NCI-H446 treated with DMSO at 0.1 percent for 48 hours (cell line): Measurements from ENCODE around the gene TSFM.
A peak's percentile ranks its signal among the peaks of the same experiment; 100 is the strongest.

Source experiments
- DNase-seq: peaks from one replicate; lab custom pipeline; 2025; lab: John Stamatoyannopoulos, UW

TSFM gene

DNA sequence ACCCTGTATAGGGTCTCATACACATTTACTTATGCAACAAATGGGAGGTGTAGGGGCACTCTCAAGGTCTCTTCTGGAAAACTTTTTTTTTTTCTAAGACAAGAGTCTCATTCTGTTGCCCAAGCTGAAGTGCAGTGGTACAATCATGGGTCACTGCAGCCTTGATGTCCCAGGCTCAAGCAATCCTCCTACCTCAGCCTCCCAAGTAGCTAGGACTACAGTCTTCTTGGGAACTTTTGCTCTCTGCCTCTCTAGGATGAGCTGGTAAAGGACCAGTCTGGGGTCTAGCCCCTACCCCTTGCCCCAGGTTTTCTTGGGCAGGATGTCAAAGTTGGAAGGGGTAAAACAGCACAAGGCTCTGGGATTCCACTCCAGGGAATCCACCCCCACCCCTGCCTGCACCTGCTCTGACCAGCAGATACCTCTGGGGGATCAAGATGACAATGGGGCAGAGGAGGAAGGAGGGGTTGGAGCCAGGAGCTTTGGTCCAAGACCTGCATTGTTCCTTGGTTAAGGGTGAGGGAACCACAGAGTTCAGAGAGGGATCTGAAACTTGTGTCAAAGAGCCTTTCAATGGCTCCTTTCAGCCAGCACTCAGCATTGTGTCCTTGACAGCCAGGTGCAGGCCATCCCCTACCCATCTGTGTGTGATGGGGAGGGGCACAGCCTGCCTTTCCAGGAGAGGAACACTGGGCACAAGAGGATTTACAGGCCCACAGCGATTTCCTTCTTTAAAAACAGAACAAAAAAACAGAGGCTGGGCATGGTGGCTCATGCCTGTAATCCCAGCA is 51.7 kb downstream of the TSFM start:
- DNase-seq = no peak

DNA sequence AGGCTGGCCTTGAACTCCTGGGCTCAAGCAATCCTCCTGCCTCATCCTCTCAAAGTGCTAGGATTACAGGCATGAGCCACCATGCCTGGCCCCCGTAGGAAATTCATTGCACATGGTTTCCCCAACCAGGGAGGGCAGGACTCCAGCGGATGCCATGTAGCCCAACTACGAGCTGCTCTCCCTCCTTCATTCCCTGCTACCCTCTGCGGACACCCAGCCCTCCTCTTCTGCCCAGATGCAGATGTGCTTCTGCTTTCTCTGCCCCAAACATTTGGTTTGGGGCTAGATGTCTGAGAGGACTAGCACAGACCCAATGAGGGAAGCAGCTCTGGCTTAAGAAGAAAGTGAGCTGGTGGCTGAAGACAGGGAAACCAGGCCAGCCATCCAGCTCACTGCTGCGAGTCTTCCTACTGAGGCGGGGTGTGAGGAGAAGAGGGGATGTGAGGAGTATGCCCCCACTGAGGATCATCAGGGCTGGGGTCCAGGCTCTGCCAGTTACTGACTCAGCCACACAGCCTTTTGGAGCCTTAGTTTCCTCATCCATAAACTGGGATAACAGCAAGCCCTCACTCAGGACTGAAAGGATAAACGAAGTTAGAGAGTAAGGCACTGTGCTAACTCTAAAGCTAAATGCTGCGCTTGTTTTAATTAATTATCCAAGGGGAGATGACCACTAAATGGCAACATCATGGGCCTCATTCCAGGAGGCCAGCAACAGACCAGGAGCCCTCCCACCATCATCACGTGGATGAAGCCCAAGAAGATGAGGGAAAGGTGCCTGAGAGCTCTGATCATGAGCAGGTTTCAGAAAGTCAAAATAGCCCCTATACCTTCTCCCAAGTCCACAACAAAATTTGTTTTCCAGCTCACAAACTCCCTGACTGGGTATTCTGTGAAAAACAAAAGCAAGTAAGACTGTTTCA is 53.0 kb downstream of the TSFM start:
- no peak for DNase-seq

DNA sequence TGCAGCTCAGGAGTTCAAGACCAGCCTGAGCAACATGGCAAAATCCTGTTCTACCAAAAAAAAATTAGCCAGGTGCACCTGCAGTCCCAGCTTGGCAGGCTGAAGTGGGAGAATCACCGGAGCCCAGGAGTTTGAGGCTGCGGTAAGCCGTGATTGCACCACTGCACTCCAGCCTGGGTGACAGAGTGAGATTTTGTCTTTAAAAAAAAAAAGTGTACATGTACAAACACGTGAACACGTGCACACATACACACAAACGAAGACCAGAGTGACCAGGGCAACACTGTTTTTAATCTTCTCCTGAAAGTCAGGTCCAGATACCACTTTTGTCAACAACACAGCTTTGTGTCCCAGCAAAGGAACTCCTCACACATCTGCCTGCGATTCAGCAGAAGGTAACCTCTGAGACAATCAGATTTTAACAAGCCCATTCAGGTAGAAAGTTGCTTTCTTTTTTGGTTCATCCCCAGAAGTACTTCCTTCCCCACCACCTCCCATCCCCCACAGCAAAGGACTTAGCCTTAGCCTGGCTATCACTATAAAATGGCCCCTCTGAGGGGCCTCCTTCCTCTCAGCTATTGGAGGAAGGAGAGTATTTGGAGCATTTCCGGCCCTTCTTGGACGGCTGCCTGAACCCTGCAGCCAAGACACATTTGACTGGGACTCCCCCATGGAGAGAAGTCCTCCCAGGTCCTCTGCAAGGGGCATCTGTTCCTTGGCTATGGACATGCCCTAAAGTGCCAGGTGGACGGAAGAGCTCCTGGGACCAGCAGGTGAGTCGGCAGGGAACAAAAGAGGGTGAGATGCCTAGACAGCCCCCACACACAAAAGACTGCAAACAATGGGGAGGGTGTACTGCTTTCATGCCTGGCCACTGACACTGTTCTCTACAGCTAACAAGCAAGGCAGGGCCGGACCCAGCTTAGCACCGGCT is 54.1 kb downstream of the TSFM start:
- no peak for DNase-seq

DNA sequence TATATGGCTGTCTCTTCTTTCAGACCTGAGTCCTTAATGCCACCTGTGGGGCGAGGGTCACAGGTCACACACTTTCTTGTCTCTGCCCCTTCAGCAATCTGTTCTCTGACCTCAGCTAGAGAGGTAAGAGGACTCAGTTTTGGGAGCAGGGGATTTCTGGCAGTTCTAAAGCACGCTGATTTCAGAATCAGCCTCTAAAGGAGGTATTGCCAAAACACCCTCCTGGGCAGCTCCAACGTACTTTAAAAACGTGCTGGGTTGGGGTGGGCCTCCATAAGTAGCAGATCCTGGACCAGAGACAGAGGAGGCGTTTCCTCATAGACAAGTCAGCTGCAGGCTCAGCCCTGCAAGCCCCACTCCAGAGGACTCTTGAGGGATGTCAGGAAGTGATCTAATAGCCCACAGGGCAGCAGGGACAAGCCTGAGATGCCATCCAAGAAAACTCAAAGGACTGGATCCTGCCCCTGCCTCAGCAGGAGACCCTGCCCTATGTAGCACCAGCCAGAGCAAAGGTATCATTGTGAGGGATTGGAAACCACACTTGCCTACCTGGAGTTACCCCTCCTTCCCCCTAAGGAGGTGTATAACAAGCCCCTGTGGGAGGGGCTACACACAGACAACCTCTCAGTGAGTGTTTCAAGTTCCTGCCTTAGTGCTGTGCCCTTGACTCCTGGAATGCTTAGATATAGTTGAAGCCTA is 55.4 kb downstream of the TSFM start:
- DNase-seq = peak; percentile 23

DNA sequence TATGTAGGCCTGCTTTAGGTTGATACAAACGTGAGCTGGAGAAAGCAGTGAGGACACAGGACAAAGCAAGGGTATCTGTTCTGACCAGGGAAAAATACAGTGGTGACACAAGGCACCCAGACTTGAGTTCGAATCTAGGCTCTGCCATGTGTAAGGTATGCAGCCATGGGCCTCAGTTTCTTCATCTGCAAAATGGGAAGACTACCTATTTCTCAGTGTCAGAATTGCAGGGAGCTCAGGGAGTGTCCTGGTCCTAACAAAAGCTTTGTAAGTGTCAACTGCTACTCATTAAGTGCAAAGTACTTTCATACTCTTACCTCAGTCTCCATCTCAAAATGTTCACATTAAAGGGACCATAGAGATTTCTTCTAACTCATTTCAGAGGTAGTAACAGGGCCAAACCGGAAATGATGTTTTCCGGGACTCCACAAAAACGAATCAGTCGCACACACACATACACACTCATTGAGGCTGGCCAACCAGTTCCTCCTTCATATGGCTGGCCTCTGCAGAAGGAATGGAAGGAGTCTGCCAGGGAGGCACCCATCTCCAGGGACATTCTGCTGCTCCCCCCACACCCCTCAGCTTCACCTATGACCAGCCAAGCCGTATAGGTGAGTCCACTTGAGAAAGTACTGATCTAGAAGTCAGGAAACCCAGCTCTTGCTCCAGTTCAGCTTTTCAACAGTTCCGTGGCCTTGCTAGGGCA is 56.2 kb downstream of the TSFM start:
- no peak for DNase-seq

DNA sequence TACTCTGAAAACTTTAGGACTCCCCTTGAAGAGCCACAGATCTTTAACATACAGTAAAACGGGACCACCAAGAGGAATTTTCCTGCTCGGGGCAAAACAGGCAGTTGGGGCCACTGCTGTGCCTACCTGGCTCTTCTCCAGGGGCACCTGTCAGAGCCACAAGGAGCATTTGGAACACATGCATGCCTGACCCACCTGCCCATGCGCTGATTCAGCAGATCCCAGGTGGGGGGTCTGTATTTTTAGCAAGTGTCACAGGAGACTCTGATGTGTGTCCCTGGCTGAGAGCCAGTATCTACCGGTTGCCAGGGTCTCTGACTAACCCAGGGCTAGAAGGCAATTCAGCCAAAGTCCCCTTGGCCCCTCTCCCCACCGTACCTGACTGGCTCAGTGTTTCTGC is 57.4 kb downstream of the TSFM start:
- DNase-seq = no peak

DNA sequence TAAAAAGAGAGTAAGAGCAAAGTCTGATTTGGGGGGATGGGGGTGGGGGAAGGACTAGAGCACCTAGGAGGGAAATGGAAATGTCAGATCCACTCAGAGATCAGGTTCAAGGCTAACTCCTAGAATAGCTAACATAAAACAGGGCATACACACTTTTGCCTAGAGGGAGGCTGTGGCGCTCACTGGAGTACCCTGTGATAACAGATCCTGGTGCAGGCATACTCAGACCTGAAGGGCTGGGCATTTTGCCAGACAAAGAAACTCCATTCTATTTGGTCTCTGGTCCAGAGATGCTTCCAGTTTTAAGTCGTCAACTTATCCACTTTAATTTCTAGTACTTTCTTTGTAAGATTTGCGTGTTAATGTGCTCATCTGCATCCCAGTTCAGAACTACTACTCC is 58.1 kb downstream of the TSFM start:
- no peak for DNase-seq

DNA sequence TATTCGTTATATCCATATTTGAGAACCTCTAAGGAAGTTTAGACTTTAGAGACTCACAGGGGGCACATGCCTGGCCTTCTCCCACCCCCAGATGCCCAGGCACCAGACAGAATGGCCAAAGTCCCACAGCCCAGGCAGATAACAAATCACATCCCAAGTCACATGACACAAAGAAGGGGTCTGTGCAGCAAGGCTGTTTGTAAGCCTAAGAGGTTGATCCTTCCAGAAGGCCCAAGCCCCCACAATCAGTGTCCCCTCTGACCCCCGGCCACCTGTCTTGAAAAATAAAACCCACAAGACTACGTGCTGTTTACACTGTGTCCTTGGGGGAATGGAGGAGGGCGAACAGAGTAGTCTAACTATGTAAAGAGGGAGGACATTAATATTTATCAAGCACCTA is 58.9 kb downstream of the TSFM start:
- no peak for DNase-seq

DNA sequence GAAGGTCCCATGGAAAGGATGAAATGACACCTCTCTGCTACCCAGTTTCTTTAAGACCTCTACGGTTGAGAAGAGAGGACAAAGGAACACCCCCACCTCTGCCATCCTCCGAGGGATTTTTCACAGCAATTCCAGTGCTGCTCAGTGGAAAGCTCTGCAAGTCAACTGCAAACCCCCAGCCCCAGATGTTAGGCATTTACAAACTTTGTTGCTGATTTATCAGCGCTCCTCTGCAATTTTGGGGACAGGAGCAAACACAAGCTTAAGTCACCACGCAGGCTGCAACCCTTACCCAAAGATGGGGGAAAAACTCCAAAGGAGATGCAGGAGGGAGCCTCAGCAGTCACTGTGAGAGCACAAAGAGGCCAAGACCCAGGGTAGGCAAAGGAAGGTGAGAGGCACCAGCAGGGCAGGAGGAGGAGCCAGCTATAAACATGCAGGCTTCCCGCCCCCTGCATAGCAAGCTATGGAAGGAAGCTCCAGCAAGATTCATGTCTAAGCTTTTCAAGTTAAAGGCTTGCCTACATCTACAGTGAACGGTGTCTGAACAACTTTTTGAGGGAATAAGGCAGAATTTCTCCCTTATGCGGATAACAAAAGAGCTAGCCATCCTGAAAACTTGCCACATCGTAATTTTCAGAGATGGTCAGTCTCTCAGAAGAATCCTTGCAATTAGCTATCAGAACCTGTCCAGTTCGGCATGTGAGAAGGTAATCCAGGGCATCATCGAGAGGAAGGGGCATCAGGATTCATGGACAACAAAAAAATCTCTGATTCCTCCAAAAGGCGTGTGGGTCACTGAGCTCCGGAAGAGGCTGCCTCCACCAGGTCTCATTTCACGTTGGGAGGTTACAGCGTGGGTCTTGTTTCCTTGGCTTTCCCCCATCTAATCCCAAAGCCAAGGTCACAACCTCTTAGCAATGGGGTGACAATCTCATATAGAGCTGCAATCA is 60.0 kb downstream of the TSFM start:
- DNase-seq = no peak

DNA sequence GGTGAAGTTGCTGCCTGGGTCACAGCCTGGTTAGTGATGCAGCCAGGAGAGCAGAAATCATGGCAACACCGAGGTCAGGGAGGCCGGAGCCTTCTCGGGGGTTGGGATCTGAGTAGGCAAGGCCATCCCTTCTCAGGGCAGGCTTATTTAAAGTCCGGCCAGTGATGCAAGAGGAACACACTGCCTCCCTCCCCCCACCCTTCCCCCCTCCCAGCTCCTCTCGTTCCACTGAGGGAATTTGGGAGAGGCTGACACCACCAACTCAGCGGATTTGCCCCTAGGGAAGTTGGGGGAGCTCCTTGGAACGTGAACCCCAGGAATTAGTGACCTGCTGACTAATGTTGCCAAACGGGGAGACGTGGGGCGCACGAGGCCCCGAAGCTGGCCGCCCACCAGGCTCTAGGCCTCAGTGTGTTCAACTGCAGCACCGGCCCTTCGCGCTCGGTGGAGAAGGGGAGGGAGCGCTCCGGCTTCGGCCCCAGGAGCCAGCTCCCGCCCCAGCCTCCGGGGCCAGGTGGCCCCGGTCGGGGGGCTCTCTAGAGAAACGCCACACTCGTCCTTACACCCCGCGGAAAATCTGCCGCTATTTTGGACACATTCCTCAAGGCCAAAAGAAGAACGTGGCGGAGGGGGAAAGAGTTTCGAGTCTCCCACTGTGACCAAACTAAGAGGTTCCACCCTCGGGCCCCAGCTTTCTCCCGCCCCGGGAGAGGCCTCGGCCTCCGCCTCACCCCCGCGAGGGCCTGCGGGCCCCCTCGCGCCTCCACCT is 62.3 kb downstream of the TSFM start:
- no peak for DNase-seq

DNA sequence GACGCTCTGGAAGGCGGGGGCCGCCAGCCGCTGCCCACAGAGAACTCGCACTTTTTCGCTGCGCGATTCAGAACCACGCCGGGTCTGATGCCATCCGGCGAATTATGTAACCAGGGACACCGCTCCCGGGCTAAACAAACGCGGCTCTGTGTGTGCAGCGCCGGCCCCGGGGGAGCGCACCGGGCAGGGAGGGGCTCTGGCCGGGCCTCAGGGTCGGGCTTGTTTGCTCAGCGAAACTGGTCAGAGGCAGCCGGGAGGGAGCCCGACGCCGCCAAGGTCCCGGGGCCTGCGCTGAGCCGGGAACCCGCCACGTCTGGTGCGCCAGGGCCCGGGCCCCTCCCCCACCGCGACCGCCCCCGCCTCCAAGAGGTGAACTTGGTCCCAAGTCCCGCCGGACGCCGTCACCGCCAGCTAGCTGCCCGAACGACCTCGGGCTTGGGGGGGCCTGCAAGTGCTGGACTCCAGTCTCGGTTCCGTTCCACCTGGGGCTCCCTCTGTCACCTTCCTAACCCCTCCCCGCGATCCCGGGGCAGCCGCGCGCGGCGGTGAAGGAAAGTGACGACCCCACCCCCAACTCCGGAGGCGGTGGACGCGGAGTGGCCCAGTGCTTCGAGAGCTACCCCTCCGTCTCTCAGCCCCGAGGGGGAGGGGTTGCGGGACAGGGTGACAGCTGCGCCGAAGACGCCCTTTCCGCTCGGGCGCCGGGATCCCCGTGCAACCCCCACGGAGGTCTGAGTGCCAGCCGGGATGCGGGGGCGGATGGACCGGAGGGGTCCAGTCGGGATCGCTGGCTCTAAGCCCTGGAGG is 63.1 kb downstream of the TSFM start:
- DNase-seq = no peak

DNA sequence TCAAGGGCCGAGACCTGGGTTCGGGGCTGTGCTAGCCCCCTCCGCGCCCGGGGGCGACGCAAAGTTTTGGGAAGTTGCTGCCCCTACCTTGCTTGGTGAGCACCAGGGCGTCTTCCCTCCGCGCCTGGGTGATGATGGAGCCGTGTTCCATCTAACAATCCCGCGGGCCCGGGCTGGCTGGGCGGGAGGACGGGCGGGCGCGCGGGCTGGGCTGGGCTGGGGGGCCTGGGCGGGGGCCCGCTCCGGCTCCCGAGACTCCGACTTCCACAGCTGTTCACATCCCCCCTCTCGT is 63.6 kb downstream of the TSFM start:
- no peak for DNase-seq

DNA sequence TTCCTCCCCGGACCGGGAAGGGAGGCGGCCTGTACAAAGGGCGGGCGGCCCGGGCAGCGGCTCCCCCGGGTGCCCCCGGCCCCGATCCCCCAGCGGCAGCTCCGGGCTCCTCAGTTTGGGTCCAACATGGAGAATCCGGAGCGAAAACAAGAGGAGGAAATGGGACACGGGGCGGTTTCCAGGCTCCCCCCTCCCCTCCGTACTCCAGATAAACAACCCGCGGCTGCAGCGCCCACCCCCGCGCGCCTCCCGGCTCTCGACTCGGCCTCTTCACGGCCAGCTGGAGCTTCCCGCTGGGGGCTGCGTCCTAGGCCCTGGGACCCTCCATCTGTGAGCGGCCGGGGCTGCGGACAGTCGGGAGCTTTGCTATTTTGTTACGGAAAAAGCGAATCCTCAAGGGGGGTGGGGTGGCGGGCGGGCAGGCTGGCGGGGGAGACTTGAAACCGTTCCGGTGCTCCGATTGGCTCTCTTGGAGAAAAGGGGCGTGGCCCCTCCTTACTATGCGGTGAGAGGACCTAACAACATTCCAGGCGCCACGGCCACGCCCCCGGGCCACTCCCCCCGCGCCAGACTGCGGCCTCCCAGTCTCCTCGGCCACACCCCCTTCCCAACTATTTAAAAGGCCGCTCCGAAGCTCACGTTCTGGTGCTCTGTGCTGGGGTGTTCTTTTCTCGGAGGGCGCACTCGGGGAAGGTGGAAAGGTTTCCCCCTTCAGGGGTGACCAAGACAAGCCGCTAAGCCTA is 64.2 kb downstream of the TSFM start, which contains the start of gene CTDSP2:
TSS of gene CTDSP2 (minus strand) at position 153 of the 743 bp plus-strand sequence. CDS start 294 bp downstream, outside the sequence.
- DNase-seq = peak; percentile 94
